ELR (cell line): Measurements from ENCODE around the gene TTC9C.
A peak's percentile ranks its signal among the peaks of the same experiment; 100 is the strongest.
"Not testable (repeated sequence)": the region's sequence is repeated elsewhere in the genome, so short reads cannot be mapped to it uniquely, and the experiment has no call there.

Experiments used
- DNase-seq: peaks from one replicate; pipeline ENCODE4 v3.0.0-alpha.2; 2015; ENCODE audit warnings: low read depth

The TTC9C gene, protein sequence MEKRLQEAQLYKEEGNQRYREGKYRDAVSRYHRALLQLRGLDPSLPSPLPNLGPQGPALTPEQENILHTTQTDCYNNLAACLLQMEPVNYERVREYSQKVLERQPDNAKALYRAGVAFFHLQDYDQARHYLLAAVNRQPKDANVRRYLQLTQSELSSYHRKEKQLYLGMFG

DNA sequence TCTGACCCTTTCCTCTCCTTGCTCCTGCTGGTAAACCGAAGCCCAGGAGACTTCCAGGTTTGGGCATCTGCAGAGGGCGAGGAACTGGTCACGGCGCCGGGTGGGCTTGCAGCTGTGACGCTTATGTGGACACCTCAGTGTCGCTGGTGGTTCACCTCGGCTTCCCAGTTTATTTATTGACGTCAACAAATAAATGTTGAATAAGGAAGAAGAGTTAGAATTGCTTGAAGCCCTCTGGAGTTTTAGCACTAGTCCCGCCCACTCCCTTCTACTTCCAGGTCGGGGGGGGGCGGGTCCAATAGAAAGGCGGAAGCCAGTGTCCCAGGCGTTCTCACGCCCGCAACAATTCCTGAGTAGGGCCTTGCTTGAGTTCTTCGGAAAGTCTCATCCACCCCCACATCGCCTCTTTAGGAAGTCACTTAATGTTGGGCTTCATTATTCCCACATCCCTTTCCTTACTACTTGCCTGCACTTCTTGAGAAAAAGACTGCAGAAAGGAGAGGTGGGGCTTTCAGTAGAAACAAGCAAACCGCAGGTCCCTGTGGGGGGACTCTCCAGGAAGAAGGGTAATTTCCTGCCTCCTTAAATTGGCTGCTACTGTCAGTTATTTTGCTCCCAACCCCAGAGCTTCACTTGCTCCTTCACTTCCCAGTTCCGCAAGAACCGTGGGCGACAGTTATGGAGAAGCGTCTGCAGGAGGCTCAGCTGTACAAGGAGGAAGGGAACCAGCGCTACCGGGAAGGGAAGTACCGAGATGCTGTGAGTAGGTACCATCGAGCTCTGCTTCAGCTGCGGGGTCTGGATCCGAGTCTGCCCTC lies at the start of gene TTC9C:
TTC9C (plus strand) TSS at position 316 of the 818 bp plus-strand sequence; CDS start at position 679, 363 bp downstream.
- DNase-seq = peak; percentile 93

DNA sequence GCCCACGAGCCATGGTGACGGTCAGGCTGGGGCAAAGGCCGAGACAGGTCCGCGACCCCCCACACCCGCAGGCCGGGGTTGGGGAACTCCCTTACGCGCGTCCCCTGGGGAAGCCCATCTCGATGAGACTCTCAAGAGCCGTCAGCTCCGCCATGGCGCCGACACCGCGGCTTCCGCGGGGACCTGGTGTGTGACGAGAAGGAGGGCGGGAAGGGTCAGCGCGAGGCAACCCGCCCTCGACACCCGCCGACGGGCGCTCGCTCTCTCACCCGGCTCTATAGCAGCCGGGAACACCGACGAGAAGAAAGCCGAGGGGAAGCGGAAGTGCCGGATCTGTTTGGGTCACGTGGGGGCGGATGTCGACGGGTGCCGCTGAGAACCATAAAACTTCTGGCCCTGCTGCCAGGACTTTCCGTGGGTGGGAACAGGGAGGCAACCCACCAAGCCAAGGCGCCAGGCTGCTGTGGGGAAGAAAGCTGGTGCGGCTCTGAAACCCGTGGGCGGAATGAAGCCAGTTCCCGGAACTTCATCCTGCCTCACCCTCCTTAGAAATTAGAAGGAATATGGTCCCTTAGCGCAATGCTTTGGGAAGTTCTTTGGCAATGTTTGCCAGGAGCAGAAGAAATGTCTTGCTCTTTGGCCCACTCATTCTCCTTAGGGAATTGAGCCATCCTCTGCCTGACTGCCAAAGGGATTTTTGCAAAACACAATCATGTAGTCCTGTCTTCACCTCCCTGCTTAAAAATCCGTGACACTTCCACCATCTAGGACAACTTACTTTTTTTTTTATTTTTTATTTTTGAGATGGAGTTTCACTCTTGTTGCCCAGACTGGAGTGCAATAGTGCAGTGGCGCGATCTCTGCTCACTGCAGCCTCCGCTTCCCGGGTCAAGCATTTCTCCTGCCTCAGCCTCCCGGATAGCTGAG lies 49.3 kb upstream of the TTC9C start, which contains the start of gene UBXN1:
UBXN1 (minus strand) TSS at position 304 of the 927 bp plus-strand sequence; CDS start at position 154, 150 bp downstream.
- DNase-seq = peak; percentile 91

DNA sequence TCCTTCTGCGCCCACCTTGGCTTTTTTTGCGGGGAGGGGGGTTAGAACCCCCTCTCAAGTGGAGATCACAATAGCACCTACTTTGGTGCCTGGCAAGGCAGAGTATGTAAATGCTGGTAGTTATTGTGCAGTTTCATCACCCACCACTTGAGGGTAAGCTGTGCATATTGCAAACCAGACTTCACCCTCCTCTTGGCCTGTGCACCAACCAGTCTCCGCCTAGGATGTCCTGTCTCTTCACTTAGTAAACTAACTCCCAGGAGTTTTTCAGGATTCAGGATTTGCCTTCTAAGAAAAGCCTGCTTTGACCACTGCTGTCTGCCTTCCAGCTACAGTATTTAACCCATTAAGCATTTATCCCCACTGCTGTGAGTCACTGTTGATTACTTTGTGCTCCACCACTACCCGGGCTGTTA lies 47.5 kb upstream of the TTC9C start:
- peak; percentile 82 for DNase-seq

DNA sequence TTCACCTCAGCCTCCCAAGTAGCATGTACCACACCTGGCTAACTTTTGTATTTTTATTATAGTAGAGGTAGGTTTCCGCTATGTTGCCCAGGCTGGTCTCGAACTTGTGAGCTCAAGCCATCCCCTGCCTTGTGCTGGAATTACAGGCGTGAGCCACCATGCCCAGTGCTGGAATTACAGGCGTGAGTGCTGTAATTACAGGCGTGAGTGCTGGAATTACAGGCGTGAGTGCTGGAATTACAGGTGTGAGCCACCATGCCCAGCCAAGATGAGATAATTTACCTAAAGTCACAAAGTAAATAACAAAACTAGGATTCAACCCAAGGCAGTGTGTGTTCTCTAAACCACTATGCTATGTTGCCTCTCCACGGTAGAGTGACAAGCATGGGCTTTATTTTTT lies 45.8 kb upstream of the TTC9C start:
- DNase-seq = no peak

DNA sequence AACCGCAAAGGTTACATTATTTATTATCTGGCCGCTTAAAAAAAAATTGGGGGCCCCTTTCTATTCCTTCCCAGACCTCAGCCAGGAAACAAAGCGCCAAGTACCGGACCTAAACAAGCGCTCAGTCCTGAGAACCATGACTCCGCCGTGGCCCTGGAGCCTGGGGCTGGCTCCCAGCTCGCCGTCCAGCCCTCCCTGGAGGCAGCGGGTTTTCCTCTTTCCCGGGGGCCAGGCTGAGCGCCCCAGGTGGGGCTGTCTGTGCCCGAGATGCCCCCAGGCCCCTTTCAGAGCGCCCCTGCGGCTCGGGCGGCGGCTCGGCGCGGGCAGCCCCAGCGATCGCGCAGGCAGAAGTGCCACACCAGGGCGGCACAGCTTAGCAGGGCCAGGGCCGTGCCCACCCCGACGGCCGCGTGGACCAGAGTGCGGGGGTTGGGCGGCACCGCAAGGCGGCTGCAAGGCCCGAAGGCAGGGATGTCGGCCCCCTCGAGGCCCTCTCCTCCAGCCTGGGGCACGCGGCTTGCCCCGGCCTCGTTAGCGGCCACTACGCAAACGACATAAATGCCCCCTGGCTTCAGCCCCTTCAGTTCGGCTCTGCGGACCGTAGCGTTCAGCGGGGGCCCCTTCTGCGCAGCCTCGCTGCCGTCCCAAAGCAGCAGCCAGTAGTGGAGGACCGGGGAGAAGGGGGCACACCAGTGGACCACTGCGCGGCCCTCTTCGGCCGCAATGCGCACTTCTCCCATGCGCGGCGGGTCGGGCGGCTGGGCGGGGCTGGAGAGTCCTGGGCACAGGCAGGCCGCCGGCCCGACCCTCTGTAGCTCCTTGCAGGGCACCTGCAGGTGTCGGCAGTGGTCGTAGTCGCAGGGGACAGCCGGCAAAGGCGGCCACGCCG lies 40.5 kb upstream of the TTC9C start:
- DNase-seq = no peak

DNA sequence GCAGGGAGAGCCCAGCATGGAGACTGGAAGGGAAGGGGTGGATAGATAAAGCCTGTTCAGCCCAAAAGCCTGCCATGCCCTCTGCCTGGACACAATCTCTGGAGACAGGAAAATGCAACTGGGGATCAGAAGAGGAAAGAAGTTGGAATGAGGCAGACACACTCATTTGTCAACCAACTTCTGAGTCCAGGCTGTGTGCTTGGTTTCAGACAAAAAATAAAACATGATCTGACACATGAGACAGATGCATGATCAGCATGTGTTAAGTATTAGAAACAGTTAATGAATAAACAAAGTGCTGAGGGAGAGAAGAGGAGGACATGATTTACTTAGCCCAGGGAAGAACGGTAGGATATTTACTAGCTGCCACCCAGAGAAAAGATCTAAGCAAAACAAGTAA lies 39.8 kb upstream of the TTC9C start:
- DNase-seq = no peak

DNA sequence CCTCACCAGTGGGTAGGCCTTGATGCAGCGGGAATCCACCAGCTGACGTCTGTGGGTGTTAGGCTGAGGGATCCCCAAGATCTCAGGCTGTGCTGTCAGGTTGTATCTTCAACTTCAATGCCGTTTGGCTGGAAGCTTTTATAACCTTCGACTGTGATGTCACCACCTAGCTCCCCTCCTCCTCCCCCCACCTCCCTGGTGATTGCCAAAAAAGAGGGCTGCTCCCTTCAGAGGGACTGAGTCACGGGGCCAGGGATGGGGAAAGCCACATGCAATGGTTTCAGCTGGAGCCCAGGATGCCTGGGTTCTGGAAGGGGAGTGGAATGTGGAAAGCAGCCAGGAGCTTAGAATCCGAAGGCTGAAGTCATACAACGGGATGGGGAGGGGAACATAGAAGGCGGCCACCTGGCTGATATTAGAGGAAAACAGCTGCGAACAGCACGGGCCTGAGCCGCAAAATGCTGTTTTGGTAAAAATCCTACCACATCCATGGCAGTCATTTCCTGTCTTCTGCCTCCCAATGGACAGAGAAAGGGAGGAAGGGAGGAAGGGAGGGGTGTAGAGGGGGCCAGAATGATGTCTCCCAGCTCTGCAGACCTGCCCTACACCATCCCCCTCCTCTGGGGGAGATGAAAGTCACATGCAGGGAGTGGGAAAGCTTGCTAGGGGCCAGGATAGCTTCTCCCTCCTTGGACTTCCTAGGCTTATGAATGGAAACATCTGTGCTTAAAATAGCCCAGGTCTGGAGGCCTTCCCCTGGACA lies 38.7 kb upstream of the TTC9C start, which contains the start of gene LRRN4CL:
LRRN4CL (minus strand) TSS at position 110 of the 763 bp plus-strand sequence. CDS start 1,022 bp downstream, outside the sequence.
- peak; percentile 70 for DNase-seq

DNA sequence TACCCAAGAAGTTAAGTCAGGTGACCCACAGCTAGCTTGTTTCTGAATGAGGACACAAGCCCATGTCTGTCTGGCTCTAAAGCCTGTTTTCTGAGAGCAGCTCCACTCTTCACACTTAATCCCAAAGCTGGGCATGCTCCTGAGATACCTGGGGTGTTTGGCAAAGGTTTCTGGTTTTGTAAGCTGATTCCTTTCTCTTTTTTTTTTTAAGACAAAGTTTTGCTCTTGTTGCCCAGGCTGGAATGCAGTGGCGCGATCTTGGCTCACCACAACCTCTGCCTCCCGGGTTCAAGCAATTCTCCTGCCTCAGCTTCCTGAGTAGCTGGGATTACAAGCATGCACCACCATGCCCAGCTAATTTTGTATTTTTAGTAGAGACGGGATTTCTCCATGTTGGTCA lies 34.7 kb upstream of the TTC9C start:
- DNase-seq = not testable (repeated sequence)

DNA sequence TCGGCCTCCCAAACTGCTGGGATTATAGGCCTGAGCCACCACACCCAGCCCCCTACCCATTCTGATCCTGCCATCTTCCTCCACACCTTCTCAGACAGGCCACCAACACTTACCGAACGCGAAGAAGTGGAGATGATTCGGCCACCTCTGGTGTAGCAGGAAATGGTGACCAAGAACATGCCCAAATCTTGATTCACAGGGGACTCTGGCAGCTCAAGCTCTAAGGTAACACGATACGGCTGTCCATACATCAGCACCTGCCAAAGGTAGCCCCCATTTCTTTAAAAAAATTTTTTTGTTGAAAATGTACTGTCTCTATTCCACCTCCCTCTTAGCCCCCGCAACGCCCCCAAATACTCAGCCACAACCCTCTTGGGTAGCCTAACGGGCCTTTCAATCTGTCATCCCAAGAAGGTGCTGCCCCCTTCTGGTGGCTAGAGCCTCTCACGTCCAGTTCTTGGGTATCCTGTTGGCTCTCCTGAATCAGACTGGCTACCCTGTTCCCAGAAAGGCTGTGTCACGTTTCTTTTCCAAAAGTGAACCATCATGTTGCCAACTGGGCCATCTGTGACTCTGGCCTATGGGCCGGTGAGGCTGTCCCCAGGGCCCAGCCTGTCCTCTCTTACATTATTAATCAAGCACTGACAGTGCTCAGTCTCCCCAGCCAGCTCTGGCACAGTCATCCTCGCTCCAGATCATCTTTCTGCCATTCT lies 33.7 kb upstream of the TTC9C start:
- peak; percentile 83 for DNase-seq

DNA sequence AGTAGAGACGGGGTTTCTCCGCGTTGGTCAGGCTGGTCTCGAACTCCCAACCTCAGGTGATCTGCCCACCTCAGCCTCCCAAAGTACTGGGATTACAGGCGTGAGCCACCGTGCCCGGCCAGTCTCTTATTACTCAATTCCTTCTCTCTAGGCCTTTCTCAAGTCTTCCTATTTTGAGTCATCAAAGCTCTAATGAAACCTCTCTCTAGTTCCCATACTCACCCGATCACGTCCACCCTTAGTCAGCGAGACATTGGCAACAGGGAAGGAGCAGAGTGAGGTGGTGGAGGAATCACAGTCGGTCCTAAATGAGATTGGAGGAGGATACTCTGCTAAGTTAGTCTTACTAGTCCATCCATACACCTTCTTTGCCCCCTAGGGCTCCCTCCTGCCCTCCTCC lies 26.0 kb upstream of the TTC9C start:
- peak; percentile 39 for DNase-seq

DNA sequence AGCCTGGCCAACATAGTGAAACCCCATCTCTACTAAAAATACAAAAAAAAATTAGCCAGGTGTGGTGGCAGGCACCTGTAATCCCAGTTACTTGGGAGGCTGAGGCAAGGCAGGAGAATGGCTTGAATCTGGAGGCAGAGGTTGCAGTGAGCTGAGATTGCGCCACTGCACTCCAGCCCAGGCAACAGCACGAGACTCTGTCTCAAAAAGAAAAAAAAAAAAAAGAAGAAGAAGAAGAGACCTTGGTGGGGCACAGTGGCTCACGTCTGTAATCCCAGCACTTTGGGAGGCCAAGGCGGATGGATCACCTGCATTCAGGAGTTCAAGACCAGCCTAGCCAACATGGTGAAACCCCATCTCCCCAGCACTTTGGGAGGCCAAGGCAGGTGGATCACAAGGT lies 24.4 kb upstream of the TTC9C start:
- not testable (repeated sequence) for DNase-seq

DNA sequence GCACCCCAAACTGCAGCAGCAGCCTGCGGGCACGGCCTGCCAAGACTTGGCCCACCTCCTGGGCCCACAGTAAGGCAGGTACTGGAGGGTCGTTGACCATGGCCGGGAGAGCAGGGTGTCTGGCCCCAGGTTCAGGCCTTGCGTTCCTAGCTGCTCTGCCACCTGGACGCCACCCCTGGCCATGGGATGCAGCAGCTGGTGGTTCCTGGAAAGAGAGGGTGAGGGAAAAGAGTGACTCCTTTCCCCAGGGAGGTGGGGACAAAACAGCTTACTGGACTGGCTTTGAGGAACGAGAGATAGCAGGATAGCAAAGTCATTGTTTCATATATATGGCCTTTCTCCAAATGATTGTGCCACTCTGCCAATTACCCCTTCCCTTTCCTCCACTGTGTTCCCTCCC lies 22.9 kb upstream of the TTC9C start:
- no peak for DNase-seq

DNA sequence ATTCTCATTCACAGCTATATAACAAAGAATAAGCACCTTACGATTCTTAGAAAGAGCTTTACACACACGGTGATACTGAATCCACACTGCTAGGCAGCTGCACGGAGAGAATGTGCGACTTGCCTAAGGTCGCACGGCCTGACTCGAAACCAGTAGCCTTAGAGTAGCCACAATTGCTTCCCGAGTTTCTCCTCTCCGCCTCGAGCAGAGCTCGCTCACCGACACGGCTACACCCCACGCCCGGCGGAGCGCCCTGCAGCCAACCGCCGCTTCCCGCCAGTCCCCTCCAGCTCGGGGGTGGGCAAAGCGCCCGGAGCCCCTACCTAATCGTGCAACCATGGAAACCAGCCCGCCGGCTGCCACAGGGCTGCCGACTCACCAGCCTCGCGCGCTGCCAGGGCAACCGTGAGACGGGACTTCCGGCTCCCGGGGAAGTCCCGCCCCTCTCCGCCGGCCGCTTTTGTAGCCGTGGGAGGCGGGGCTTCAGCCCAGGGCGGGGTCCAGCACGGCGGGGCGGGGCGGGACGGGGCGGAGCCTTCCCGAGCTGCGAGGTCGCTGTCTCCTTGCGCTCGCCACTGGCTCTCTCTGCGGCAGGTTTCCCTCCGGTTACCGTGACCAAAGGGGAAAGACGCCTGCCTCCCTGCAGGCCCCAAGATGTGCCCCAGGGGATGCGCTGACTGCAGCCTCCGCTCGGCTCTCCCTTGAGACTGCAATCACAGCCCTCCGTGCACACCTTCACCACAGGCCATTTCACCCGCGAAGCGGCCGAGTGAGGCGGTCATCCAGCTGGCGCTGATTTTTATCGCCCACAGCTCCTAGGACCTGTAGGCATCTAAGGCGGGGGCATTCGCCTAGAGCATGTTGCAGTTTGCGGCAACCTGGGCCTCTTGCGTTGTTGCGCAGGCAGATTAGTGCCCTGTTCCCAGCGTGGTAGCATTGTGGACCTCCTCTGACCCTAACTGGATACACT lies 22.1 kb upstream of the TTC9C start:
- DNase-seq = peak; percentile 96

DNA sequence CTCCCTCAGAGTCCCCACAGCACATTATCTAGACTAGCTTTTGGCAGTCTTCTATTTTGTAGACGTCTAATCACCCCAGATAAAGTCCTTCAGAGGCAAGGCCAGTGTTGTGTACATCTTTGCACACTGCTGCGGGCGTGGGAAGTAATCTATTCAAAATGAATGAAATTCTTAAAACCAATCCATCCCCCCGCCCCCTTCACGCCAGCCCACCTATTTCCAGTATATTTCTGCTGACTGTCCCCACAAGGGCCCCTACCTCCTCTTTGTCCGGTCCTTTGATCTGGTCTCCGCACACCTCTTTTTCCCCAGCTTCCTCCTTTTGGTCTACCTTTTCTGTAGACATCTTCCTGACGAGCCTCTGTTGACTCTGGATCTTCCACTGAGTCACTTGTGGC lies 21.4 kb upstream of the TTC9C start:
- no peak for DNase-seq

DNA sequence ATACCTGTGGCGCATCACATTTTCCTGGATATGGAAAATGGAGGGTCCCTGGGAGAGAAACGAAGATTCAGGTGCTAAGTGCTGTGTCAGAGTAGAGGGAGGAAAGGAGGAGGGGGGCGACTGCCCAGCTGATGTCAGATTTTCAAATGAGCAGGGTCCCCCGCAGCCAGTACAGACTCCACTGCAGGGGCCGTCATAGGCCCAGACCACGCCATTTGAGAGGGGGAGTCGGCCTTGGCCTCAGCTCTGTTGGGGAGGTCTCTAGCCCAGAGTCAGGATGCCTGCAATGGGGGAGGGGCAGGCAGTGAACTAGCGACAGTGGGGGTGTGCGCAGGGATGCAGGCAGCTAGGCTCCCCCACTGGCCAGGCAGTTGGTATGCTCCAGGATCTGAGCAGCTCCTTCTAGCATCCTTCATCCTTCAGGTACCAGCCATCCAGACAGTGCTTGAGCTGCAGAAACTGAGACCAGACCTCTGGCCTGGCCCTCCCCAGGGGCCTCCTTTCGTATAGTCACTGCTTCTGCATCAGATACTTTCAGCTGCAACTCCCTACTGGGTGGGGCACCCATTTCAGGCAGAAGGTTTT lies 20.9 kb upstream of the TTC9C start, which contains the start of the genes BSCL2 and GNG3:
BSCL2 (minus strand) TSS at position 148 of the 585 bp plus-strand sequence. CDS start 229 bp downstream, outside the sequence.
GNG3 (plus strand) TSS at position 400 of the 585 bp plus-strand sequence. CDS start 620 bp downstream, outside the sequence.
- DNase-seq = no peak

DNA sequence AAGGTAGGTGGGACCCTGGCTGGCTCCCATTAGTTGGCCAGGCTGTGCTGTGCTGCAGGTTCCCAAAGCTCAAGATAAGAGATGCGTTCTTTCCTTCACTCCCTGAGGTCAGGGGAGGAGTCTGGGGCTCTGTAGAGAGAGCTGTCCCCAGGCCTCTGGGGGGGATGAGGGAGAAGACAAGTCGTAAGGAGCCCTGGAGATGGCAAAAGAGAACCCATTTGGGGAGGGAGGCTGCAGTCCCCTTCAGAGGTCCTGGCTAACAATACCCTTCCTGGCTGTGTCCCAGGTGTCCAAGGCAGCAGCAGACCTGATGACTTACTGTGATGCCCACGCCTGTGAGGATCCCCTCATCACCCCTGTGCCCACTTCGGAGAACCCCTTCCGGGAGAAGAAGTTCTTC lies 19.9 kb upstream of the TTC9C start:
- DNase-seq = no peak

DNA sequence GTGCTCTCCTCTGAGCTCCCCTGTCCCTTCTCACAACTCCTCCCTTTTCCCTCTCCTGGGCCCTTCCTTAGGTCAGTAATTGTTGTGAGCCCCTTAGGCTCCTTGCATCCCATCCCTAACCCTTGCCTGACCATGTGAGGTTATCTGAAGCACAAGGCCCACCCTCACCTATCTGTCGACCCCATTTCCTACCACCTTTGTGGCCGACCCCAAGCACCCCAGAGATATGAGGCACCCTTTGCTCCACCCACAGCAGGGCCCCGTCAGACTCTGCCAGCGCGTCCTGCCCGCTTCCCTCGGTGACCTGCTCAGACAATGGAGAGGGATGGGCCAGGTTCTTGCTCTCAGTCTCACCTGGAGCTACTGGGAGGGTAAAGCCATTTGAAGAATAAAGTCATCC lies 19.5 kb upstream of the TTC9C start:
- DNase-seq = no peak
